HCT116 (cell line): Measurements from ENCODE around the gene TRIM67. TPM values are rescaled to one million over a fixed set of nuclear protein-coding genes. Genes with fewer than 3 reads are reported as not detected.

Experiments
- ATAC-seq: fragments of 200-7000 bp; cut with Tn5 transposase; 2 replicates; pipeline ENCODE4 v1.9.1; 2020; ENCODE audit warnings: mild to moderate bottlenecking, moderate library complexity
- BruUV-seq: library from RNA; stranded (reverse); fragments of 400-500 nt; replicated peaks from 2 replicates; lab custom pipeline; 2021; lab: Mats Ljungman, UMichigan
- CTCF ChIA-PET: fragments of 300-600 bp; sonication (Branson Sonifier 250); formaldehyde crosslinking; loops from one replicate; lab custom pipeline; 2021; ENCODE audit warnings: antibody characterized with exemption; lab: Charles Lee
- POLR2A ChIA-PET: fragments of 300-600, 350-600 bp; sonication (Branson Sonifier 250); formaldehyde crosslinking; loops from one replicate; lab custom pipeline; 2021; ENCODE audit warnings: antibody characterized with exemption; lab: Charles Lee
- RAD21 ChIA-PET, 2 experiments: fragments of 300-600 bp; sonication (Branson Sonifier 250); formaldehyde crosslinking; loops; one replicate each; lab custom pipeline; 2023; ENCODE audit warnings: low total read pairs in 2 of 2; ENCODE audit not compliant: uncharacterized antibody in 2 of 2, unreplicated experiment in 2 of 2, low non-redundant PET in 1 of 2; lab: Charles Lee
- DNase-seq: peaks from one replicate; pipeline ENCODE4 v3.0.0-alpha.2; 2010; ENCODE audit warnings: low read depth, low spot score
- H2AFZ ChIP-seq: fragments of 200-600 bp; shearing (Covaris generic), sonication (generic); 2 replicates; pipeline ENCODE4 v1.6.1; 2017; ENCODE audit warnings: low read depth, mixed run types, mixed read lengths, antibody characterized with exemption, low read length; ENCODE audit not compliant: poor library complexity, severe bottlenecking
- H3K27ac ChIP-seq: 2 replicates; pipeline ENCODE4 v1.5.1; 2012; ENCODE audit warnings: low read depth, low read length
- H3K27me3 ChIP-seq: fragments of 200-600 bp; sonication (generic); 2 replicates; pipeline ENCODE4 v1.6.1; 2016; ENCODE audit warnings: mixed run types, low read length, mixed read lengths; ENCODE audit not compliant: insufficient read depth
- H3K36me3 ChIP-seq, 2 experiments: fragments of 200-500 bp in 1 of 2; fragments of 200-600 bp in 1 of 2; sonication (Bioruptor generic) in 1 of 2; sonication (generic) in 1 of 2; 2 replicates each; pipeline versions ENCODE4 v1.5.1 to v1.6.1; 2014 to 2016; ENCODE audit warnings: low read length in 2 of 2, inconsistent platforms in 1 of 2, mixed read lengths in 1 of 2, mixed run types in 1 of 2; ENCODE audit not compliant: insufficient read depth in 2 of 2, control insufficient read depth in 1 of 2
- H3K4me1 ChIP-seq, 2 experiments: fragments of 200-600 bp in 1 of 2; sonication (generic) in 1 of 2; 2 replicates each; pipeline versions ENCODE4 v1.5.1 to v1.6.1; 2012 to 2017; ENCODE audit warnings: low read length in 2 of 2, inconsistent platforms in 1 of 2, mild to moderate bottlenecking in 1 of 2, mixed read lengths in 1 of 2, mixed run types in 1 of 2, moderate library complexity in 1 of 2; ENCODE audit not compliant: insufficient read depth in 2 of 2, control insufficient read depth in 1 of 2
- H3K4me2 ChIP-seq: fragments of 200-600 bp; sonication (generic); 2 replicates; pipeline ENCODE4 v1.6.1; 2017; ENCODE audit warnings: mixed run types, low read length, mixed read lengths
- H3K4me3 ChIP-seq, 2 experiments: fragments of 200-600 bp in 1 of 2; sonication (generic) in 1 of 2; replicated peaks in 1 of 2; 2 replicates each; pipeline ENCODE4 v1.5.1; 2011 to 2016; ENCODE audit warnings: low read length in 2 of 2, control low read depth in 1 of 2, low read depth in 1 of 2, mild to moderate bottlenecking in 1 of 2, mixed read lengths in 1 of 2, mixed run types in 1 of 2
- H3K79me2 ChIP-seq: fragments of 200-600 bp; sonication (generic); 2 replicates; pipeline ENCODE4 v1.6.1; 2017; ENCODE audit warnings: mild to moderate bottlenecking, mixed run types, low read length, moderate library complexity, mixed read lengths; ENCODE audit not compliant: insufficient read depth
- H3K9ac ChIP-seq: fragments of 200-600 bp; sonication (generic); 2 replicates; pipeline ENCODE4 v1.6.1; 2016; ENCODE audit warnings: low read length, mixed read lengths
- H3K9me2 ChIP-seq: fragments of 200-600 bp; sonication (generic), shearing (Covaris generic); 2 replicates; pipeline ENCODE4 v1.6.1; 2017; ENCODE audit warnings: mixed run types, mild to moderate bottlenecking, moderate library complexity; ENCODE audit not compliant: insufficient read depth
- H3K9me3 ChIP-seq, 2 experiments: fragments of 200-500 bp in 1 of 2; fragments of 200-600 bp in 1 of 2; sonication (Bioruptor generic) in 1 of 2; sonication (generic) in 1 of 2; 2 replicates each; pipeline ENCODE4 v1.6.1; 2014 to 2017; ENCODE audit warnings: low read length in 2 of 2, mixed read lengths in 2 of 2, inconsistent platforms in 1 of 2, low read depth in 1 of 2, mild to moderate bottlenecking in 1 of 2, mixed run types in 1 of 2, moderate library complexity in 1 of 2; ENCODE audit not compliant: control insufficient read depth in 1 of 2, insufficient read depth in 1 of 2
- H4K20me1 ChIP-seq: fragments of 200-600 bp; sonication (generic), shearing (Covaris generic); 2 replicates; pipeline ENCODE4 v1.6.1; 2017; ENCODE audit warnings: mixed run types, mild to moderate bottlenecking, moderate library complexity; ENCODE audit not compliant: insufficient read depth
- CTCF ChIP-seq, 3 experiments: fragments of 200-600 bp in 1 of 3; sonication (generic) in 1 of 3; IDR thresholded peaks in 2 of 3; conservative IDR thresholded peaks in 1 of 3; 2 replicates each; pipeline ENCODE4 v1.5.1; 2012 to 2017; ENCODE audit warnings: low read depth in 2 of 3, low read length in 2 of 3, antibody characterized with exemption in 1 of 3, borderline replicate concordance in 1 of 3, control low read depth in 1 of 3, mild to moderate bottlenecking in 1 of 3, mixed read lengths in 1 of 3, mixed run types in 1 of 3, moderate library complexity in 1 of 3; ENCODE audit not compliant: insufficient read depth in 1 of 3
- ELF1 ChIP-seq: IDR thresholded peaks from 2 replicates; pipeline ENCODE4 v1.6.1; 2012; ENCODE audit warnings: low read depth, borderline replicate concordance
- EZH2 ChIP-seq: fragments of 200-600 bp; sonication (generic); IDR thresholded peaks from 2 replicates; pipeline ENCODE4 v1.6.1; 2017; ENCODE audit warnings: antibody characterized with exemption, mixed run types
- FOSL1 ChIP-seq: IDR thresholded peaks from 2 replicates; pipeline ENCODE4 v1.6.1; 2012; ENCODE audit warnings: low read depth
- JUND ChIP-seq: IDR thresholded peaks from 2 replicates; pipeline ENCODE4 v1.6.1; 2012
- POLR2AphosphoS5 ChIP-seq: IDR thresholded peaks from 2 replicates; pipeline ENCODE4 v1.6.1; 2011; ENCODE audit warnings: mild to moderate bottlenecking, low read depth, low read length, moderate library complexity
- RAD21 ChIP-seq: IDR thresholded peaks from 2 replicates; pipeline ENCODE4 v1.6.1; 2012; ENCODE audit warnings: low read depth, mild to moderate bottlenecking
- SIN3A ChIP-seq: IDR thresholded peaks from 2 replicates; pipeline ENCODE4 v1.6.1; 2012; ENCODE audit warnings: low read depth
- SP1 ChIP-seq: IDR thresholded peaks from 2 replicates; pipeline ENCODE4 v1.6.1; 2012; ENCODE audit warnings: low read depth
- TCF7L2 ChIP-seq: IDR thresholded peaks from 2 replicates; pipeline ENCODE4 v1.7.0; 2011; ENCODE audit warnings: borderline replicate concordance, inconsistent platforms; ENCODE audit not compliant: insufficient read depth, insufficient read length; ENCODE audit errors: extremely low read depth
- ZNF274 ChIP-seq: fragments of 200-500 bp; sonication (Bioruptor generic); IDR thresholded peaks from 2 replicates; pipeline ENCODE4 v1.6.1; 2014; ENCODE audit warnings: mild to moderate bottlenecking, low read depth, low read length, inconsistent platforms
- intact Hi-C: fragments of 100-400 bp; cut with micrococcal nuclease; formaldehyde crosslinking; loops from 2 replicates; pipeline ENCODE4 v1.10.0; 2022
- total RNA-seq: library from RNA; stranded (reverse); gene quantifications from one replicate; pipeline ENCODE4 v1.2.1, GENCODE V29; 2021; ENCODE audit not compliant: unreplicated experiment
- TF ChIP-seq, protein P1 (sequence below): IDR thresholded peaks from 2 replicates; pipeline ENCODE4 v1.6.1; 2012
- TF ChIP-seq, protein P2 (sequence below): IDR thresholded peaks from 2 replicates; pipeline ENCODE4 v1.6.1; 2012; ENCODE audit warnings: low read depth

The TRIM67 gene
- total RNA-seq, 1 experiment from 2014 or later = 0.02 TPM

DNA sequence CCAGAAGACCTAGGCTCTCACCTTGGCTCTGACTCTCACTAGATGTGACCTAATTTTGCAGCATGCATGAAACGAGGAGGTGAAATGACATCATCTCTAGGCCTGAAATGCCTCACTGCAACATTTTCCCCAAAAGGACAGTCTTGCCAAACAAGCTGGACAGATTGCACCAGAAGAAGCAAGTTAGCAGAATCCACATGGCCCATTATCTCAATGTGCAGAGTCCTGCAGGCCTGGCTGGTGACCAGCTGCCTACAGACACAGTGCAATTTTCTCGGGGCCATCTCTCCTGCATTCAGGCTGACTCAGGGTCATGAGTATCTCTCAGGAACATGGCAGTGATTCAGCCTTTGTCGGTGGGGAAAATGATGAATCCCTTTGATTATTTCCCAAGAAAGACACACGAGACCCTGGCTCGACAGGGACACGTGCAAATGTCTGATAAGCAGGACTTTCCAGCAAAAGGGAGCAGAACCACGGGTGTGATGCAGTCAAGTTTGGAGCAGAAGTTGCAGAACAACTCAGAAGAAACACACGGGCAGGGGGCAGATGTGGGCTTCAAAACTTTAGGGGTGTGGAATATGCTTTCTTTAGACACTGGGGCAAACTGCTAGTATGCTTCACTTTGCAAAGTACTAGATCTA is 38.7 kb downstream of the TRIM67 start (continued):
- TF ChIP-seq, protein P1, sequence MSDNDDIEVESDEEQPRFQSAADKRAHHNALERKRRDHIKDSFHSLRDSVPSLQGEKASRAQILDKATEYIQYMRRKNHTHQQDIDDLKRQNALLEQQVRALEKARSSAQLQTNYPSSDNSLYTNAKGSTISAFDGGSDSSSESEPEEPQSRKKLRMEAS = no peak
- TF ChIP-seq TCF7L2 = no peak
- TF ChIP-seq POLR2AphosphoS5 = no peak
- TF ChIP-seq SIN3A = no peak
- no peak for TF ChIP-seq ZNF274
- no peak for TF ChIP-seq RAD21
- TF ChIP-seq EZH2 = no peak

DNA sequence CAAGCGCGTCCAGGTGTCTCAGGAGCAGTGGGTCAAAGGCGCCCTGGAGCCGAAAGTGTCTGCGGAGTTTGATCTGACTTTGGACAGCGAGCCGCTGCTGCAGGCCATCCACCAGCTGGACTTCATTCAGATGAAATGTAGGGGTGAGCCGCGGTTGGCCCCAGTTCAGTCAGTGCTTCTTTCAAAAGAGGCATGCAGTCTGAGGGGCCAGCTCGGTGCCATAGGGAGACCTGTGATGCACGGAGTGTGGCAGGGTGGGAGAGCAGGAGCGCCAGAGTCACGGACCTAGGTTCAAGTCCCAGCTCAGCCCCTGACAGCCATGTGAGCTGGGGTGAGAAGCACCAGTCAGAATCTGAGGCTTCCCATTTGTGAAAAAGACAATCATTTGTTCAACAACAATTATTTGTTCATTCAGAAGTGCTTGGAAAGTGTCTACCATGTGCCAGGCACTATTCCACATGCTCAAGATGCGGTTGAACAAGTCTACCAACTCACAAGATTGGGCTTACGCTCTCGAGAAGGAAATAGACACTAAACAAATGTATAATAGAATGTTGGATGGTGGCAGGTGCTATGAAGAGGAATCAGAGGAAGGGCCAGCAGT is 39.6 kb downstream of the TRIM67 start:
- CTCF ChIA-PET = no interaction called here
- RAD21 ChIA-PET = no interaction called here

More for the DNA sequence above, 39.6 kb downstream of the TRIM67 start:
- BruUV-seq = no TSS peak
- POLR2A ChIA-PET = no interaction called here
- no peaks in the 10 kb centered on the region for H3K9me2 ChIP-seq
- no peaks in the 10 kb centered on the region for H3K36me3 ChIP-seq
- H3K79me2 ChIP-seq = no peaks in the 10 kb centered on the region
- no peak for ATAC-seq
- H3K4me1 ChIP-seq = no peaks in the 10 kb centered on the region
- H3K4me3 ChIP-seq = no peak overlapping the region
- H3K9me3 ChIP-seq = no peaks in the 10 kb centered on the region
- intact Hi-C loops = no loop called here
- no peak overlapping the region for H3K27ac ChIP-seq
- peaks cover 33% of the 10 kb centered on the region; the same call in 1 of the 2 replicates for H3K27me3 ChIP-seq
- no peak overlapping the region for H3K4me2 ChIP-seq
- no peak for TF ChIP-seq SP1
- no peak for TF ChIP-seq RAD21
- TF ChIP-seq, protein P2, sequence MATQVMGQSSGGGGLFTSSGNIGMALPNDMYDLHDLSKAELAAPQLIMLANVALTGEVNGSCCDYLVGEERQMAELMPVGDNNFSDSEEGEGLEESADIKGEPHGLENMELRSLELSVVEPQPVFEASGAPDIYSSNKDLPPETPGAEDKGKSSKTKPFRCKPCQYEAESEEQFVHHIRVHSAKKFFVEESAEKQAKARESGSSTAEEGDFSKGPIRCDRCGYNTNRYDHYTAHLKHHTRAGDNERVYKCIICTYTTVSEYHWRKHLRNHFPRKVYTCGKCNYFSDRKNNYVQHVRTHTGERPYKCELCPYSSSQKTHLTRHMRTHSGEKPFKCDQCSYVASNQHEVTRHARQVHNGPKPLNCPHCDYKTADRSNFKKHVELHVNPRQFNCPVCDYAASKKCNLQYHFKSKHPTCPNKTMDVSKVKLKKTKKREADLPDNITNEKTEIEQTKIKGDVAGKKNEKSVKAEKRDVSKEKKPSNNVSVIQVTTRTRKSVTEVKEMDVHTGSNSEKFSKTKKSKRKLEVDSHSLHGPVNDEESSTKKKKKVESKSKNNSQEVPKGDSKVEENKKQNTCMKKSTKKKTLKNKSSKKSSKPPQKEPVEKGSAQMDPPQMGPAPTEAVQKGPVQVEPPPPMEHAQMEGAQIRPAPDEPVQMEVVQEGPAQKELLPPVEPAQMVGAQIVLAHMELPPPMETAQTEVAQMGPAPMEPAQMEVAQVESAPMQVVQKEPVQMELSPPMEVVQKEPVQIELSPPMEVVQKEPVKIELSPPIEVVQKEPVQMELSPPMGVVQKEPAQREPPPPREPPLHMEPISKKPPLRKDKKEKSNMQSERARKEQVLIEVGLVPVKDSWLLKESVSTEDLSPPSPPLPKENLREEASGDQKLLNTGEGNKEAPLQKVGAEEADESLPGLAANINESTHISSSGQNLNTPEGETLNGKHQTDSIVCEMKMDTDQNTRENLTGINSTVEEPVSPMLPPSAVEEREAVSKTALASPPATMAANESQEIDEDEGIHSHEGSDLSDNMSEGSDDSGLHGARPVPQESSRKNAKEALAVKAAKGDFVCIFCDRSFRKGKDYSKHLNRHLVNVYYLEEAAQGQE = no peak
- TF ChIP-seq ELF1 = no peak
- no peak for TF ChIP-seq TCF7L2
- no peak for TF ChIP-seq POLR2AphosphoS5
- TF ChIP-seq CTCF (IDR thresholded peaks at IDR 0.05 in 2 of 3, conservative IDR thresholded peaks at IDR 0.05 in 1 of 3; ENCODE audit: borderline replicate concordance in 1 of 3, insufficient read depth in 1 of 3, low read depth in 2 of 3, low read length in 2 of 3) = no peak
- TF ChIP-seq FOSL1 = no peak
- TF ChIP-seq JUND = no peak
- no peak overlapping the region for H2AFZ ChIP-seq
- no peaks in the 10 kb centered on the region for H4K20me1 ChIP-seq
- no peak for DNase-seq
- no peak overlapping the region for H3K9ac ChIP-seq
